ENCODE data around the gene SLC22A4.

GRCh38 chr5:132362086-132362485 lies 67.9 kb downstream of the SLC22A4 start:
- TF ChIP-seq CTCF (IDR thresholded peaks at IDR 0.05) (no peak), EHMT2 (IDR thresholded peaks at IDR 0.05; ENCODE audit: low read depth) (no peak), CBX2 (IDR thresholded peaks at IDR 0.05; ENCODE audit: borderline replicate concordance, low read depth) (no peak), EP300 (IDR thresholded peaks at IDR 0.05) (no peak)

Data from A549 (cell line).